HG02884 (cell line): Measurements from ENCODE around the gene LRRC27.
"Not testable (repeated sequence)": the region's sequence is repeated elsewhere in the genome, so short reads cannot be mapped to it uniquely, and the experiment has no call there.

ENCODE experiments used
- ATAC-seq: cut with Tn5 transposase; IDR thresholded peaks from one replicate; pipeline ENCODE4 v1.9.1; 2021; ENCODE audit warnings: mild to moderate bottlenecking, moderate library complexity; ENCODE audit not compliant: unreplicated experiment

Gene LRRC27

GRCh38 chr10:132313865-132314264, 18.1 kb upstream of the LRRC27 start:
- no peak for ATAC-seq

- no peak for ATAC-seq
These were observed 17.7 kb upstream of the LRRC27 start for GRCh38 chr10:132314336-132314735.

- ATAC-seq, result not testable (repeated sequence)
These were observed 17.1 kb upstream of the LRRC27 start for GRCh38 chr10:132314881-132315280.

GRCh38 chr10:132316133-132316532, 15.9 kb upstream of the LRRC27 start:
- ATAC-seq, result no peak

- not testable (repeated sequence) for ATAC-seq
These were observed 14.5 kb upstream of the LRRC27 start for GRCh38 chr10:132317477-132317876.

- ATAC-seq, result peak; percentile 99
These were observed 11.9 kb upstream of the LRRC27 start for GRCh38 chr10:132319853-132320653.

GRCh38 chr10:132320654-132321469, 11.1 kb upstream of the LRRC27 start:
- ATAC-seq, result no peak

GRCh38 chr10:132321726-132322125, 10.3 kb upstream of the LRRC27 start:
- no peak for ATAC-seq

- ATAC-seq, result no peak
These were observed 9.4 kb upstream of the LRRC27 start for GRCh38 chr10:132322586-132323048.

- ATAC-seq, result no peak
These were observed 7.8 kb upstream of the LRRC27 start for GRCh38 chr10:132324186-132324585.

GRCh38 chr10:132326344-132326889, 5.6 kb upstream of the LRRC27 start:
- no peak for ATAC-seq

GRCh38 chr10:132326925-132327324, 5.1 kb upstream of the LRRC27 start:
- no peak for ATAC-seq

GRCh38 chr10:132328106-132328505, 3.9 kb upstream of the LRRC27 start:
- ATAC-seq, result no peak

GRCh38 chr10:132328738-132329137, 3.3 kb upstream of the LRRC27 start:
- no peak for ATAC-seq

- no peak for ATAC-seq
These were observed 2.2 kb upstream of the LRRC27 start for GRCh38 chr10:132329565-132330485.

- no peak for ATAC-seq
These were observed 1.5 kb upstream of the LRRC27 start for GRCh38 chr10:132330486-132330833.

- ATAC-seq, result peak; percentile 33
These were observed 401 bp downstream of the LRRC27 start for GRCh38 chr10:132332433-132332754.

GRCh38 chr10:132333386-132333785, 1.4 kb downstream of the LRRC27 start:
- ATAC-seq, result no peak

- no peak for ATAC-seq
These were observed 2.7 kb downstream of the LRRC27 start for GRCh38 chr10:132334631-132335188.
